Fibroblast of lung (primary cell): Measurements from ENCODE around the gene OGG1.

Experiments used
- CTCF ChIP-seq, 2 donors: IDR thresholded peaks in 1 of 2; conservative IDR thresholded peaks in 1 of 2; 1 replicate in 1 of 2; 2 replicates in 1 of 2; pipeline ENCODE4 v1.5.1; 2011 to 2012; ENCODE audit warnings: low read length in 2 of 2, control low read depth in 1 of 2, inconsistent platforms in 1 of 2, low read depth in 1 of 2, mild to moderate bottlenecking in 1 of 2
- EZH2 ChIP-seq: IDR thresholded peaks from 2 replicates; pipeline ENCODE4 v1.5.1; 2012; ENCODE audit warnings: low read length, control low read depth, mild to moderate bottlenecking; ENCODE audit errors: missing control alignments

DNA sequence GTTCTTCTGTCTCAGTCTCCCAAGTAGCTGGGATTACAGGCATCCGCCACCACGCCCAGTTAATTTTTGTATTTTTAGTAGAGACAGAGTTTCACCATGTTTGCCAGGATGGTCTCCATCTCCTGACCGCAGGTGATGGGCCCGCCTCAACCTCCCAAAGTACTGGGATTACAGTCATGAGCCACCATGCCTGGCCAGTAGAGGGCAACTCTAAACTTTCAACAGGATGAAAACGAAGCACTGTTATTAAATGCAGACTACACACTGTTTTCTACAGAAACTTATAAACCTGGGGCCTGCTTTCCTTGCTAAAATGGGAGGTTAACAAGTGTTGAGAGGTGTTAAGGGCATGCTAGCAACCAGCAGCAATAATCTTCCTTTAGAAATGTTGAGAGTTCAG lies 50.8 kb downstream of the OGG1 start:
- TF ChIP-seq CTCF (conservative IDR thresholded peaks at IDR 0.05 in 1 of 2, IDR thresholded peaks at IDR 0.05 in 1 of 2; ENCODE audit: low read depth in 1 of 2, low read length in 2 of 2) = peak in 1 of 2 donors; percentile 29
- TF ChIP-seq EZH2 = no peak
